ENCODE results near the gene NABP2.

DNA sequence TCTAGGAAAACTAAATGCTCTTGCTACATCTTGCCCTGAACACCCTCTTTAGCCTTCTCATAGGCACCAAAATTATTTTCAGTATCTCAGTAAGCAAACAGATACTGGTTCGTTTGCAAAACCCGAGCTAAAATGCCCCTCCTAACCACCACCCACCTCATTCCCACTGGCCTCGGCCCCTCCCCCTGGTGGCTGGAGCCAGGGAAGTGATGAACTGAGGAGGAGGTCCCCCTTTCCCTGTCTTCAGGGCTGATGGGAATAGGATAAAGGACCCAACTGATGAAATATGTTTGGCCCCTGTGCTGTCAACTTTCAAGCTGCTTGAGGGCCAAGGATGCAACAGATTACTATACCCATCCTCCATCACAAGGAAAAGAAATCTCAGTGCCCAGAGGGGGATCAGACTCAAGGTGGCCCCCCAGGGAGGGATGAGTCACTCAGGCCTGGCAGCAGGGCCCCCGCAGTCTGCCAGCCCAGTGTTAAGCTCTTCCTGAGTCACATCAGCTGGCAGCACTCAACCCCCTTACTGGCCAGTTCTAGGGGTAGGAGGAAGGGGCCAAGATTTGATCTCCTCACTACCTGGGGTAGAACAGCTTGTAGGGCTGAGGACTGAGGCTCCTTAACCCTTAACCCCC, 32.3 kb downstream of the NABP2 start:
- TF ChIP-seq EP300 (IDR thresholded peaks at IDR 0.05): no peak
- TF ChIP-seq REST (IDR thresholded peaks at IDR 0.05): no peak
- TF ChIP-seq CTCF (IDR thresholded peaks at IDR 0.05): no peak
- no peak for TF ChIP-seq CEBPB (IDR thresholded peaks at IDR 0.05)
- TF ChIP-seq HEYL (CRISPR knock-in tag; IDR thresholded peaks at IDR 0.05): no peak
